ENCODE data around the gene PTPRF.

DNA sequence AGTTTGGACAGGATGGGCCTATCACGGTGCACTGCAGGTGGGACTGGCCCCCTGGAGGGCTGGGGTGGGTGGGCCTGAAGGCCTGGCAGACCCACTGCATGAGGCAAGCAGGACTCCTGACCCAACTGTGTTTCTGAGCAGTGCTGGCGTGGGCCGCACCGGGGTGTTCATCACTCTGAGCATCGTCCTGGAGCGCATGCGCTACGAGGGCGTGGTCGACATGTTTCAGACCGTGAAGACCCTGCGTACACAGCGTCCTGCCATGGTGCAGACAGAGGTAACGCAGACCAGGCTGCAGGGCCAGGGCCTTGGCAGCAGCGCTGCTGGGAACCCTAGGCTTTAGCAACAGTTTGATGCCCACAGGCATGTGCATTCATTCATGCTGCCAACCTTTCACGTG lies 90.3 kb downstream of the PTPRF start:
- no peak for TF ChIP-seq CTCF (conservative IDR thresholded peaks at IDR 0.05 in 1 of 2, IDR thresholded peaks at IDR 0.05 in 1 of 2; ENCODE audit: extremely low read depth in 1 of 2, insufficient read depth in 1 of 2, low read depth in 1 of 2, low read length in 2 of 2)
- TF ChIP-seq EZH2 (IDR thresholded peaks at IDR 0.05; ENCODE audit: borderline replicate concordance, low read length) = no peak

All from mammary epithelial cell (primary cell).